ENCODE results near the gene MORN5. TPM values are rescaled to one million over a fixed set of nuclear protein-coding genes. Genes with fewer than 3 reads are reported as not detected.

Gene MORN5
- total and polyA plus RNA-seq, 4 donors, result 17.9 to 22.9 (median 18.6) TPM

DNA sequence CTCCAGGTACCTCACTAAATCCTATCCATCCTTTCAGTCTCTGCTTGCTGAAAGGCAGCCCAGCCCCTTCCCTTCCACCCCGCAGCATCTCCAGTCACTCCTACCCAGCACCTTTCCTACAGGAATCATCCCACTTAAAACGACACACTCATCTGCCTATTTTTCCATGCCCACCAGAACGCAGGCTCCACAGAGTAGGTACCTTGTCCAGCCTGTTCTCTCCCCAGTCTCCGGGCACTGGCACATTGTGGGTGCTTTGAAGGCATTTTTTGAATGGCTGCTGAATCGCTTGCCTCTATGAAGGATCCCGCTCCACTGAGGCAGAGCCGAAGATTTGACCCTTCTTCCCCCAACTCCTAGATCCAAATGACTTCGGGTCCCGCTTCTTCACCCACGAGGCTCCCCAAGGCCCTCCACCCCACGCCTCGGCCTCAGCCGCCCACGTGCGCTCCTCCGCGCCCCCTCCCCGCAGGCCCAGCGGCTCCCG, 53.4 kb downstream of the MORN5 start:
- H3K36me3 ChIP-seq (ENCODE audit: control insufficient read depth in 4 of 4, insufficient read depth in 4 of 4, low read length in 4 of 4), result no peaks in the 10 kb centered on the region
- TF ChIP-seq, protein P1, sequence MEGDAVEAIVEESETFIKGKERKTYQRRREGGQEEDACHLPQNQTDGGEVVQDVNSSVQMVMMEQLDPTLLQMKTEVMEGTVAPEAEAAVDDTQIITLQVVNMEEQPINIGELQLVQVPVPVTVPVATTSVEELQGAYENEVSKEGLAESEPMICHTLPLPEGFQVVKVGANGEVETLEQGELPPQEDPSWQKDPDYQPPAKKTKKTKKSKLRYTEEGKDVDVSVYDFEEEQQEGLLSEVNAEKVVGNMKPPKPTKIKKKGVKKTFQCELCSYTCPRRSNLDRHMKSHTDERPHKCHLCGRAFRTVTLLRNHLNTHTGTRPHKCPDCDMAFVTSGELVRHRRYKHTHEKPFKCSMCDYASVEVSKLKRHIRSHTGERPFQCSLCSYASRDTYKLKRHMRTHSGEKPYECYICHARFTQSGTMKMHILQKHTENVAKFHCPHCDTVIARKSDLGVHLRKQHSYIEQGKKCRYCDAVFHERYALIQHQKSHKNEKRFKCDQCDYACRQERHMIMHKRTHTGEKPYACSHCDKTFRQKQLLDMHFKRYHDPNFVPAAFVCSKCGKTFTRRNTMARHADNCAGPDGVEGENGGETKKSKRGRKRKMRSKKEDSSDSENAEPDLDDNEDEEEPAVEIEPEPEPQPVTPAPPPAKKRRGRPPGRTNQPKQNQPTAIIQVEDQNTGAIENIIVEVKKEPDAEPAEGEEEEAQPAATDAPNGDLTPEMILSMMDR (IDR thresholded peaks at IDR 0.05; ENCODE audit: control extremely low read depth, extremely low read depth), result no peak
- H3K27ac ChIP-seq (ENCODE audit: low read depth in 1 of 2, low read length in 1 of 2), result no peak overlapping the region
- peaks cover 0 to 68% (median 63%) of the 10 kb centered on the region in 3 donors for H3K27me3 ChIP-seq (ENCODE audit: control insufficient read depth in 3 of 3, insufficient read depth in 3 of 3, low read length in 2 of 3)
- ATAC-seq (ENCODE audit: insufficient read depth, low FRiP score) (no peak), DNase-seq (no peak)
- no peak overlapping the region for H3K9ac ChIP-seq (ENCODE audit: insufficient read depth in 1 of 2, low read length in 2 of 2)
- H3K4me1 ChIP-seq (ENCODE audit: control insufficient read depth in 5 of 5, insufficient read depth in 5 of 5, low read length in 5 of 5), result no peaks in the 10 kb centered on the region
- peaks cover 0 to 4% (median 0%) of the 10 kb centered on the region in 4 donors for H3K9me3 ChIP-seq (ENCODE audit: control insufficient read depth in 4 of 4, insufficient read depth in 3 of 4, low read length in 3 of 4)
- no peak overlapping the region for H3K4me3 ChIP-seq
- 53 to 54% methylated on average over 20 of the region's 20 CpGs for WGBS, 2 donors

DNA sequence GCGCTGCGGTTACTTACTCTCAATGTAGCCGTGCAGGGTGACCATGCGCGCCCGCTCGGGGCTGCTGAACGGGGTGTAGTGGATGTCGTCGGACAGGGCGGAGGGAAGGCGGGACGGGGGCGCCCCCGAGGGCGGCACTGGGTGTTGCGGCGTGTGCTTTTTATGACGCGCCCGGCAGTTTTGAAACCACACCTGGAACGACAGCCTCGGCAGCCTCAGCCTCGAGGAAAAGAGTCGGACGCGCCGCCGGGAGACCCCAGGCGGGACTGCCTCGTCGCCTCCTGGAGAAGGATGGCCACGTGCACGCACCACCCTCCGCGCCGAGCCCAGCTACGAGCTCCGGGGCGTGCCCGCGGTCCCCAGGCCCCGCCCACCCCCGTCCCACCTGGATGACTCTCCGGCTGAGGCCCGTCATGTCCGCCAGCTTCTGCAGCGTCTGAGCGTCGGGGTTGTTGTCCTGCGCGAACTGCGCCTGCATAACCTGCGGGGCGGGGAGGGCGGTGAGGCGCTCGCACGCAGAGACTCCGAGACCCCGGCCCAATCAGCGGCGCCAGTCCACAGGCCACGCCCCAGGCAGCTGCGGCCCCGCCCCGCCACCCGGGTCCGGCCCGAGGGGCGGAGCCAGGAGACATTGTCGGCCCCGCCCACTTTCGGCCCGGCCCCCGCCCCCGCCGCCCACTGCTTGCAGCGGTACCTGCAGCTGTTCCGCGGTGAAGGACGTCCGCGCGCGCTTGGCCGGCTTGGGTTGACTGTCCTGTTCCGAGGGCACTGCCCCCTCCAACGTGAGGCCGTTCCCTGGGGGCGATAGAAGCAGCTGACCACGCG, 54.1 kb downstream of the MORN5 start:
- TF ChIP-seq, protein P1 (IDR thresholded peaks at IDR 0.05; ENCODE audit: control extremely low read depth, extremely low read depth), result no peak
- no peak overlapping the region for H3K9ac ChIP-seq (ENCODE audit: insufficient read depth in 1 of 2, low read length in 2 of 2)
- peaks cover 0 to 3% (median 0%) of the 10 kb centered on the region in 5 donors for H3K4me1 ChIP-seq (ENCODE audit: control insufficient read depth in 5 of 5, insufficient read depth in 5 of 5, low read length in 5 of 5)
- peaks cover 0 to 75% (median 70%) of the 10 kb centered on the region in 3 donors for H3K27me3 ChIP-seq (ENCODE audit: control insufficient read depth in 3 of 3, insufficient read depth in 3 of 3, low read length in 2 of 3)
- ATAC-seq (ENCODE audit: insufficient read depth, low FRiP score) (peak; percentile 49), DNase-seq (peak; percentile 38 to 72 (median 48))
- WGBS, 2 donors, result 22 to 26% methylated on average over 76 to 93 of the region's 93 CpGs
- no peaks in the 10 kb centered on the region for H3K36me3 ChIP-seq (ENCODE audit: control insufficient read depth in 4 of 4, insufficient read depth in 4 of 4, low read length in 4 of 4)
- H3K27ac ChIP-seq (ENCODE audit: low read depth in 1 of 2, low read length in 1 of 2), result no peak overlapping the region
- H3K4me3 ChIP-seq, result no peak overlapping the region
- H3K9me3 ChIP-seq (ENCODE audit: control insufficient read depth in 4 of 4, insufficient read depth in 3 of 4, low read length in 3 of 4), result peaks cover 0 to 4% (median 0%) of the 10 kb centered on the region in 4 donors

GRCh38 chr9:122214507-122214906, 54.8 kb downstream of the MORN5 start:
- 65 to 75% methylated on average over 9 of the region's 9 CpGs for WGBS, 2 donors
- ATAC-seq (ENCODE audit: insufficient read depth, low FRiP score), result no peak
- Histone ChIP-seq H3K4me1 (ENCODE audit: control insufficient read depth in 5 of 5, insufficient read depth in 5 of 5, low read length in 5 of 5) (peaks cover 0 to 8% (median under 1%) of the 10 kb centered on the region in 5 donors), H3K9ac (ENCODE audit: insufficient read depth in 1 of 2, low read length in 2 of 2) (no peak overlapping the region), H3K27ac (ENCODE audit: low read depth in 1 of 2, low read length in 1 of 2) (no peak overlapping the region), H3K9me3 (ENCODE audit: control insufficient read depth in 4 of 4, insufficient read depth in 3 of 4, low read length in 3 of 4) (peaks cover 0 to 4% (median 0%) of the 10 kb centered on the region in 4 donors), H3K4me3 (no peak overlapping the region), H3K27me3 (ENCODE audit: control insufficient read depth in 3 of 3, insufficient read depth in 3 of 3, low read length in 2 of 3) (peaks cover 0 to 82% (median 76%) of the 10 kb centered on the region in 3 donors), H3K36me3 (ENCODE audit: control insufficient read depth in 4 of 4, insufficient read depth in 4 of 4, low read length in 4 of 4) (no peaks in the 10 kb centered on the region)
- no peak for DNase-seq
- TF ChIP-seq, protein P1 (IDR thresholded peaks at IDR 0.05; ENCODE audit: control extremely low read depth, extremely low read depth), result no peak
